GM20431 (cell line): ENCODE results near the gene FHIT.

Experiments
- in situ Hi-C: fragments of 300-500 bp; cut with MseI, MboI; formaldehyde crosslinking; loops from one replicate; pipeline ENCODE4 v1.15.0; 2020; ENCODE audit warnings: low sequenced_read_pairs; ENCODE audit not compliant: unreplicated experiment

FHIT gene

DNA sequence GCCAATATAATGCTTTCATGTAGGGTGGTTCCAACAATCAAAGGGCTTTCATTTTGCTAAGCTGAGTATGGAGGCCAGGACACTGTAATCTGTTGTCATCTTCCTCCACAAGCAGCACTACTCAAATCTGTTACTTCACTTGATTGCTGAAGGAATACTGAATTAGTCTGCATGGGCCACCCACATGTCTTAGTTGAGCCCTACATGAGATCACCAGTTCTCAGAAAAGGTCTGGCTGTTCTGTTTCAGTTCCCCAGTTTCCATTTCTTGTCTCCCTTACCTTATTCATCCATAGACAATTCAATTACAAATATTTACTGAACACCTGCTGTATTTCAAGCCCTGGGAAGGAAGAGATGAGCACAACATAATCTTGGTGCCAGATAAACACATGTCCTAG is 119.2 kb downstream of the FHIT start:
- in situ Hi-C loops: no loop called here

DNA sequence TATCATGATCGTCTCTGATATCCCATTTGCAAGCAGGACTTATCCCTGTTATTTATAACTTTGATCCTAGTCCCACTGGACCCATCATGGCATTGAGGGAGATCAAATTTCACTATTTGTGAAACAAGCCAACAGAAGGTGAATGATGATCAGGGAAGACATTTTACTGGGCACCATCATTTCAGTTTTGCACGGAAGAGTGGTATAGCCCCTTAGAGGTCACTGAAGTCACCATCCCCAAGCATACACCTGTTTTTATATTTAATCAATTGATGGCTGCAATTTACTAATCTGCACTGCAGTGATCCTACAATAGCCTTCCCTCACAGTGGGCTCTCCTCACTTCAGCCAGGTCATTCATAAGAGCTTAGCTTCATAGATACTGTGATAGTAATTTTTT is 132.4 kb downstream of the FHIT start:
- in situ Hi-C loops: no loop called here

GRCh38 chr3:61117045-61117898 is 134.0 kb downstream of the FHIT start:
- in situ Hi-C loops: no loop called here

DNA sequence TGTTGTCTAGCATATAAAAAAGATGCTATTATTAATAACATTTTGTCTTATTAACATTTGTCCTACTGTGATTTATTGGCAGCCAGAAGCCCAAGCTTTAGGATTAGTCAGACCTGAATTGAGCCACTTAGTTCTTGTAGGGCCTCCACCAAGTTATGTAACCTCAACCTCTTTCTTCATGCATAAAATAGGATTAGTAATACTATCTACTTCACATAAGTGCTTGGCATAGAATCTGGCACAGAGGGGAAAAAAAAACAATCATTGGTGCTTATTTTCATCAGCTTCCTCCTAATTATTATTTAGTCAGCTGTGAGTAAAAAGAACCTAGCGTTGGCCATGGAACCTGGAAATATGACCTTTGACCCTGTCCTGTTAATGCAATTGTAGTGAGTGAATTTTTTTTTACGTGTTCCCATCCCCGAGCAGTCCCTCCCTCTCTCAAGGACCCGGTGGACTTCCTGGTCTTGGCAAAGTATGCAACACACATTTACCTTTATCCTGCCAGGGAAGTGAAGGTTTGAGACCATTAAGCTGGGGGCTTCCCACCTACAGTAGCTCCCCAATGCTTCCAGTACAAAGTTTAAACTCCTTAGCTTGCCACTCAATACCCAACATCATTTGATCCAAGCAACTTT is 136.8 kb downstream of the FHIT start:
- in situ Hi-C loops: no loop called here

DNA sequence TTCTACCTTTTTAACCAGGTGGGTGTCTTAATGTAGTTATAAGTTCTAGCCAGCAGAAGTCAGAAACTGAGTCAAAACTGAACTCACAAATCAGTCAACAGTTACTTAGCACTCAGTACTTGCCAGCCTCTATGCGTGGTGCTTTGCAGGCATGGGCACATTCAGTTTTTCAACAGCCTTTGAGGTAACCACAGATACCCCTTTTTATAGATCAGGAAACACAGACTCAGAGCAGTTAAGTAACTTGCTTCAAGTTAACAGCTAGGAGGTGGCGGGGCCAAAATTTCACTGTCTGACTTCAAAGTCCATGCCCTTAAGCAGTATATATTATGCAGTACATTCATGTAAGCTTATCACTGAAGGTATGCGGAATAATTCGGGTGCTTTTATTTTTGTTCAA is 139.4 kb downstream of the FHIT start:
- in situ Hi-C loops: no loop called here

- in situ Hi-C loops: no loop called here
Observed at GRCh38 chr3:61110576-61110975, 140.7 kb downstream of the FHIT start.

DNA sequence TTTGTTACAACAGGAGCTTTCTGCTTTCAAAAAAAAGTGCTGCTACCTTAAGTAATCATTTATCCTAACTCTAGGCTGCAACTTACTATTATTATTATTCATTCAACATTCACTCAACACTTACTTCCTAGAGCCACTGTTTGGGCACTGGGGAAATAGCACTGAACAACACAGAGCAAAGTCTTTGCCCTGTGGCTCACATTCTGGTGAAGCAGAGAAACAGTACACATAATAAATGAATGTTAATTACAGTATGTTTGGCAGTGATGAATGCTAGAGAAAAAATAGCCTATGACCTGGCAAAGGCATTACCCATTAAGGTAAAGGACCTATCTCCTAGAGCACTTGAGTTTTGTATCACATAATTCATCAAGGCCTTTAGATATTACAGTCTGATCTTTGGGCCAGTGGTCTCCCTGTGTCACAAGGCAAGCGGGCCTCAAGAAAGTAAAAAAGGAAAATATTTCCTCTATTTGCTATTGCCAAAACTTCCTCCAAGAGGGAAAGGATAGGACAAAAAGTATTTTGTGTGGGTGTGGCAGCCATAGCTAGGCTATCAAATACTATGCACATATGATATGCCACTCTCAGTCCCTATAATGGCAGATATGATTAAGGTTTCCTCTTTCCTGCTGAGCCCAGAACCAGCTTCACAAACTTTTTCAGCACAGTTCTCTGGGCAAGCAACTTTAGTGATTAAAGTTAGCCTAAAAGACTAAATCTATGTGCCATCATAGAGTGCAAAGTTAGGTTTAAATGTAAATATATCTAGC is 142.8 kb downstream of the FHIT start:
- in situ Hi-C loops: no loop called here

DNA sequence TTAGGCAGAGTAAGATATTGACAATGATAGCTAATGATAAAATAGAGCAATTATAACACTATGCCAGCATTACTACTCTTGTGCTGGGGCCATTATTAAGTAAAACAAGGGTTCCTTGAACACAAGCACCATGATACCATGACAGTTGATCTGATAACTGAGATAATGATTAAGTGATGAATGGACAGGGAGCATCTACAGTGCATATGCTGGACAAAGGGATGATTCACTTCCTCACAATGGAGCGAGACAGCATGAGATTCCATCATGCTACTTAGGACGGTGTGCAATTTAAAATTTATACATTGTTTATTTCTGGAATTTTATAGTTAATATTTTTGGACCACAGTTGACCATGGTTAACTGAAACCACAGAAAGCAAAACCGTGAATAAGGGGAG is 156.6 kb downstream of the FHIT start:
- in situ Hi-C loops: no loop called here

GRCh38 chr3:61093364-61093763 is 157.9 kb downstream of the FHIT start:
- in situ Hi-C loops: no loop called here

DNA sequence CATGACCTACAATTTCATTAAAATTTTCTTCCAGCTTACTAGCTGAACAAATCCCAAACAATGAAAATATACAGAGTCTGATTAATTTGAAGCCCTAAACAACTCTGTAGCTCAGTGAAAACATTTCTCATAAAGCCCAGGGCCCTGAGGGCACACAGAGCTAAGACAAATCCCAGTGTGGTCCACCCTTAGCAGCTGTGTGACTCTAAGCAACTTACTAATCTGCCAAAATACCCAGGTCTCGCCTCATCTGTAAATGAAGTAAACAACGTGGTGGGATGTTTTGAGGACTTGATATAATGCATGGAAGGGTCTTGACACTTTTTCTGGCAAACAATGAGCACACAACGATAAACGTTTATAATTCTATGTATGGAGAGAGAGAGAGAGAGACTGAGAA is 158.4 kb downstream of the FHIT start:
- in situ Hi-C loops: no loop called here

- in situ Hi-C loops: no loop called here
Observed at GRCh38 chr3:61090389-61091169, 160.7 kb downstream of the FHIT start.

GRCh38 chr3:61087465-61087864 is 163.8 kb downstream of the FHIT start:
- in situ Hi-C loops: no loop called here

DNA sequence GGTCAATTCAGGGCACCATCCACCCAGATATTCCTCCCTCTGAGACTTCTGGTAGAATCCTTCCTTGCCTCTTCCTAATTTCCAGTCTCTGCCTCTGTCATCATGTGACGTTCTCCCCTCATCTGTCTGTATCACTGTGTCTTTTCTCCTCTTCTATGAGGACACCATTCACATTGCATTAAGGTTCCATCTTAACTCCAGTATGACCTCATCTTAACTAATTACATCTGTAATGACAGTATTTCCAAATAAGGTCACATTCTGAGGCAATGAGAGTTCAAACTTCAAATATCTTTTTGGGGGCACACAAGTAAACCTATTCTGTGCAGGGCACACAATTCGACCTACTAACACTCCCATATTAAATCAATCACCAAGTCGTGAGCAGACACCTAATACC is 169.7 kb downstream of the FHIT start:
- in situ Hi-C loops: no loop called here

- in situ Hi-C loops: no loop called here
Observed at GRCh38 chr3:61080737-61081445, 170.4 kb downstream of the FHIT start.

DNA sequence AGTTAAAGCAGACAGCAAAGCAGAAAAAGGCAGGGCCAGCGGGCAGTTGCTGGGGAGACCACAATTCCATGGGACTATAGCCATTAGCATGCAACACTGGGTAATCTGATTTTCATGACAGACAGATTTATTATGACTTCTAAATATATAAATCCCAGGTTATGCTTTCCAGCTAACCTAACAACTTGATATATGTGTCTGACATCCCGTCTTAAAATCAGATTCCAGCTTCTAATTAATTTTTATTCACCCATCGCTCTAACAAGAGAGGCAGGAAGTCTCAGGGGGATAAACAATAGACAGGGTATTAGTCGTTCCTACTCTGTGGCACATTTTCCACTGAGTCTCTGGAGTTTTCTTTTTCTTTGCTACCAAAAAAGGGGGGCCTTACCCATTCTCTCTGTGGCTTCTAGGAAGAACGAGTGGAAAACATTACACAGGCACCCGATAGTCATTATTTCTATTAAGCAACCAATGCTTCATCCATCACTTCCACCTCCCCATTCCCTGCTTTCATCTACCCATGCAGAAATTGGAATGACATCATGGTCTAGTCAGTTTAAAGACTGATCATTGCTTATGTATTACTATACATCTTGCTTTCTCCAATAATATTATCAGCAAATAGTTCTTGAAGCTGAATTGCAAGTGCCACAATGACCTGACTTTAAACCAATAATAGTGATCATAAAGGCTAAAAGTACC is 173.1 kb downstream of the FHIT start:
- in situ Hi-C loops: no loop called here

DNA sequence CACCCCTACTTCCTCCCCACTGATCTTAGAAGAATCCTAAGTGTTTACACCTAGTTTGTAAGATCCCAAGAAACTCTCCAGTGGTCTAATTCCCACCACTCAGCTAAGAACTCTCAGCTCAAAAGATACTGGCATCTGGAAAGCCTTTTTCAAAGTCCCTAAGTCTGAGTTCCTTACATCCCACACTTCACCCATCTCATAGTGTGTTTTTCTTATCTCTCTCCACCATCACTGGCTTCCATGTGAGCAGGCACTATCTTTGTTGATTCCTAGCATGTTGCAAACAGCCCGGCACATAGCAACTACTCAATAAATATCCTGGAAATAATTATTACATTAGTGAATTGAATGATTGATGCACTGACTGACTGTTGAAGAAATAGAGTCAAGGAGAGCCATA is 173.7 kb downstream of the FHIT start:
- in situ Hi-C loops: no loop called here

DNA sequence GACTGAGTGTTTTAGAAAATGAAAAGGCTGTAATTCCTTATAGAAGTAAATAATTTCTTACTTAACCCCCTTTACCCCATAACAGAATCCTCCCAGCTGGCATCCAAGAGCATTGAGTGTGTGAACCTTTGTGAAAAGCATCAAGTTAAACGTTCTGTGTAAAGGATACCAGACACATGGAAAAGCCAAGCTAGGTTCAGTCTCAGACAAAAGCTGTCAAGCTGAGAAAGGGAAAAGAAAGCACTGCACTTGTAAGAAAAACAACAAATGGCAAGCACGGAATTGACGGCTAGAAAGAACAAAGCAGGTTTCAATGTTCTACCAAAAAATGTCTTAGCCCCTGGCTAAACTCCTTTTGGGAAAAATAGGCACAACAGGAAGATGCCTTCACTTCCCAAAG is 176.5 kb downstream of the FHIT start:
- in situ Hi-C loops: no loop called here

- in situ Hi-C loops: no loop called here
Observed at GRCh38 chr3:61073566-61074165, 177.6 kb downstream of the FHIT start.

GRCh38 chr3:61068084-61068483 is 183.2 kb downstream of the FHIT start:
- in situ Hi-C loops: no loop called here
